Inflammatory macrophage treated with lipopolysaccharide for 4 hours (primary cell): Measurements from ENCODE around the gene RMC1.
"Not testable (repeated sequence)": the region's sequence is repeated elsewhere in the genome, so short reads cannot be mapped to it uniquely, and the experiment has no call there.

ENCODE experiments used
- DNase-seq: peaks from one replicate; pipeline ENCODE4 v3.0.0-alpha.2; 2020

RMC1 gene

DNA sequence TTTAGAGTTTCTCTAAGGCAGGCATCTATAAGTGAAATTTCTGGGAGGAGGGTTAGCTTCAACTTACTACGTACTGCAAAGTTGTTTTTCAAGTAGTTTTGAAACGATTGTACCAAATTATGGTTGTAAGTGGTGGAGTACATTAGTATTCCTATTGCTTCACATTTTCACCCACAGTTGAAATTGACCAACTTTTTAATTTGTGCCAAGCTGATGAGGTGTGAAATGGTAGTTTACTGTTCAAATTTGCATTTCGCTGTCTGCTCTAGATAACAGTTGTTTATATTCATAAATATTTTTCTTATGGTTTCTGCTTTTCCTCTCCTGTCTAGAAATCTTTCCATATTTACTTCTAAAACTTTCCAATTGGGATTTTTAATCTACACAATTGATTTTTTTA lies 64.4 kb downstream of the RMC1 start:
- DNase-seq = no peak

- DNase-seq = peak; percentile 45
Measured at GRCh38 chr18:23568281-23569138, 65.2 kb downstream of the RMC1 start.

DNA sequence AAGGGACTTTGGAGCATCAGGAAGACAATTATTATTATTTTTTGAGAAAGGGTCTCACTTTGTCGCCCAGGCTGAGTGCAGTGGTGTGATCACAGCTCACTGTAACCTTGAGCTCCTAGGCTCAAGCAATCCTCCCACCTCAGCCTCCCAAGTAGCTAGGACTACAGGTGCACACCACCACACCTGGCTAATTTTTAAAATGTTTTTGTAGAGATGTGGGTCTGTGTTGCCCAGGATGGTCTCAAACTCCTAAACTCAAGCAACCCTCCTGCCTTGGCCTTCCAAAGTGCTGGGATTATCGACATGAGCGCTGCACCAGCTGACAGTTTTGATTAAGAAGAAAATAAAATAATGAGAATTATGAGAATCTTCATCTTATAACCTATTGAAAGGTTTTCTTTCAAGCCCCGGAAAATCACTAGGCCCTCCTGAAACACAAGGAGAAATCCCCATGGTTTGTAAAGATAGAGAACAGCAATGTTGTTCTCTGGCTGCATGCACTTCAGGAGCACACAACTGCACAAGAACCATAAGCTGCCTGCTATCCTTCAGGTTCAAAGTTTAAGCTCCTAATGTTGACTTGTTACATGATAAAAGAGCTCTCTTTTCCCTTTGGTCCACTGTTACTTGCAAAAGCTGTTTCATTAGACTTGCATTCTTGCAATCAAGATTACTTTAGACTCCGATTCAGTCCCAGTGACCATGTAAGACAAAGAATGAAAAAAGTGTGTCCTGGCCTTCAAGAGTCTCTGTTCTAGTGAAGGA lies 66.2 kb downstream of the RMC1 start:
- no peak for DNase-seq

DNA sequence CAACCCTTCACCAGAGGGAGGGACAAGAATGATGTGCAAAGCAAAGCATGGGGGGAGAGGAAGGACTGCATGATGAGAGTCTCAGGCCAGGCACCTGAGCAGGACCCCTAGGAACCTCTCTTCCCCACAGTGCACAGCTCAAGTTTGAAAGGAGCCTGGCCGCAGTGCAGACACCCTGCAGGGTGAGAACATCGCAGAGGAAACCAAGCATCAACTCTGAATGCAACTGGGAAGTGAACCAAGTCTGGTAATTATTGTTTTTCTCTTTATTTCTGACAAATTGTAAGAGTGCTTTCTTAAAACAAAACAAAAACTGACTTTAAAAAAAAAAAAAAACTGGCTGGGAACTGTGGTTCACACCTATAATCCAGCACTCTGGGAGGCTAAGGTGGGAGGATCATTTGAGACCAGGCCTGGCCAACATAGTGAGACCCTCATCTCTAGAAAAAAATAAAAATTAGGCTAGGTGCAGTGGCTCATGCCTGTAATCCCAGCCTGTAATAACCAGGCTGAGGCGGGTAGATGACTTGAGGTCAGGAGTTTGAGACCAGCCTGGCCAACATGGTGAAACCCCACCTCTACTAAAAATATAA lies 67.7 kb downstream of the RMC1 start:
- no peak for DNase-seq

GRCh38 chr18:23572012-23572411 lies 68.7 kb downstream of the RMC1 start:
- DNase-seq = no peak

GRCh38 chr18:23572570-23572969 lies 69.3 kb downstream of the RMC1 start:
- DNase-seq = no peak

GRCh38 chr18:23573020-23573419 lies 69.7 kb downstream of the RMC1 start:
- no peak for DNase-seq

DNA sequence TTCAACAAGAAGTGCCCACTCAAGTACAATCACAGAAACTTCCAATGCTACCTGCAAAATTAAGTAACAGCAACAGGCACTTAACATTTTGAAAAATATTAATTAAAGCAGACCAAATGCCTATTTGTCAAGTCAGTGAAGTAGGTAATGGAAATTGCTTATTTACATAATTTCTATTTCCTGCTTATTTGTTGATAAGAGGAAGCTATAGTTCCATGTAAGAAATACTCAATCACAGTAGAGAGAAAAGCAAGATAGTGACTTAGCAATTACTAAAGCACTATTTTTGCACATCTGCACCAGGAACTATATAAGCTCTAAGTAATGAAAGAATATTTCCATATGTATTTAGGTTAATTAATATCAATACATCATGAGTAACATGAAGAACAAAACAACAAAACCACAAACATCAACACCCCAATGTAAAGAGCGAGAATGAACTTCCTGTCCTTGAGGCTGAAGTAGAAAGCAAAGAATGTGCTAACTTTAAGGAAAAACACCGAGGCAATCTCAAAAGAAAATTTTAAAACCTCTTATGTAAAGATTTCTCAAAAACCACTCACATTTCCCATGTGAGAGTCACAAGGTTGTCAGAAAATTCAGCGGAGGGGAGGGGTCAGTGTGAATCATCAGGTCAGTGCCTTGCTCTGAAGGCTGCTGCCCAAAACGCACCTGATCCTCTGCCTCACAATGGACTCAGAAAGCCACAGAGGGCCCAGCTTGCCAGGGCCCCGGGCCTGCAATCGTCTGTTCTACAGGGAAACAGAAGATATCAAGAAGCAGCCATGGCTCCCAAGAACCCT lies 70.5 kb downstream of the RMC1 start:
- DNase-seq = peak; percentile 86

DNA sequence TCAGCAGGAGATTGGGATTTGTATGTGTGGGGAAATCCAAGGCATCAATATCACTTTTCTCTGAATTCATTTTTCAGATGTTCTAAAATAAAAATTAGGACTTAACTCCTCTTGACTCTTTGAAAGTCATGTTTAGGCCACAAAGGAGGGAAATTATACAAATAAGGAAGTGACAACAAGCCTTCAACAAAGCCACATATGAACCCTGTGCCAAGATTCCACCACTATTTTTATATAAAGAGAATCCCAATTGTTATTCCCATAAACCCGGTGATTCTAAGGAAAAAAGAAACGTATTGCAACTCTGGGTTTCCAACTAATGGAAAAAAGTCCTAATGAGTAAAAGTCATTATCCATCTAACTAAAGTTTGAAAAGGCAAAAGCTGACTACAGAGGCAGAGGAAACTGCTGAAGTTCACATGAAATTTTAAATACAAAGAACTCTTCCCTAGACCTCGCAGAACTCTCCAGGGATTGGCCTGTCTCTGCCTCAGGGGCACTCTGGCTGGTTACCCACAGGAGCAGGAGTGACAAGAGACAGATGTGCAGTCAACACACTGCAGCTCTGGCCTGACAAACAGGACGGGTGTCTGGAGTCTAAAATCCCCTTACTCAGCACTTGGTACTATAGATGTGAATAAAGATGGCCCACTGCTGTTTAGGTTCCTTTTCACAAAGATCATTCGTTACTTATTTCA lies 71.4 kb downstream of the RMC1 start:
- DNase-seq = no peak

- no peak for DNase-seq
Measured at GRCh38 chr18:23575309-23575651, 72.0 kb downstream of the RMC1 start.

DNA sequence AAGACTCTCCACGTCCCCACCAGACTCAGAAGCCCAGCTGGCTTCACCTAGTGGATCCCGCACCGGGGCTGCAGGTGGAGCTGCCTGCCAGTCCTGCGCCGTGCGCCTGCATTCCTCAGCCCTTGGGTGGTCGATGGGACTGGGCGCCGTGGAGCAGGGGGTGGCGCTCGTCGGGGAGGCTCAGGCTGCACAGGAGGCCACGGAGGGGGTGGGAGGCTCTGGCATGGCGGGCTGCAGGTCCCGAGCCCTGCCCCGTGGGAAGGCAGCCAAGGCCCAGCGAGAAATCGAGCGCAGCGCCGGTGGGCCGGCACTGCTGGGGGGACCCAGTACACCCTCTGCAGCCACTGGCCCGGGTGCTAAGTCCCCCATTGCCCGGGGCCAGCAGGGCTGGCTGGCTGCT lies 74.2 kb downstream of the RMC1 start:
- not testable (repeated sequence) for DNase-seq

DNA sequence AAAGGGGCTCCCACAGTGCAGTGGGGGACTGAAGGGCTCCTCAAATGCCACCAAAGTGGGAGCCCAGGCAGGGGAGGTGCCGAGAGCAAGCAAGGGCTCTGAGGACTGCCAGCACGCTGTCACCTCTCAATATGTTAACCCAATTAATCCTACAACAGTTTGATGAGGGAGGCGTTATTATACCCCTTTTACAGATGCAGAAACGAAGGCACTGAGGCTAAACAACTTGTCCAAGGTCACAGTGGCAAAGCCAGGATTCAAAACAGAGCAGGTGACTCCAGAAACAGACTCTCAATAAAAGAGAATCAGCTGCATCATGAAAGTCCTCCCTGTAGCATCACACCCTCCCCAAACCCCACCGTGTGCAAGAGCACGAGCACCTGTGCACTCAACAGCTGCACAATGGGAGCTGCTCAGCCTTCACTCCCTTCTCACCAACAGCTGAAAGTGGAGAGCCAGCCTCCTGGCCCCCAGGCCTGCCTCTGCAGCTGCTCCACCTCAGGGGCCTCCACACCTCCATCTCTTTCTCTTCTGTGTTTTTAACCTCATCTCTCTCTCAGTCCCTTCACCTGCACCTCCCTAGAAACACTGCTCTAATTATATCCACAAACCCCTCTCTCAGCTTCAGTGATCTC lies 74.9 kb downstream of the RMC1 start:
- no peak for DNase-seq

DNA sequence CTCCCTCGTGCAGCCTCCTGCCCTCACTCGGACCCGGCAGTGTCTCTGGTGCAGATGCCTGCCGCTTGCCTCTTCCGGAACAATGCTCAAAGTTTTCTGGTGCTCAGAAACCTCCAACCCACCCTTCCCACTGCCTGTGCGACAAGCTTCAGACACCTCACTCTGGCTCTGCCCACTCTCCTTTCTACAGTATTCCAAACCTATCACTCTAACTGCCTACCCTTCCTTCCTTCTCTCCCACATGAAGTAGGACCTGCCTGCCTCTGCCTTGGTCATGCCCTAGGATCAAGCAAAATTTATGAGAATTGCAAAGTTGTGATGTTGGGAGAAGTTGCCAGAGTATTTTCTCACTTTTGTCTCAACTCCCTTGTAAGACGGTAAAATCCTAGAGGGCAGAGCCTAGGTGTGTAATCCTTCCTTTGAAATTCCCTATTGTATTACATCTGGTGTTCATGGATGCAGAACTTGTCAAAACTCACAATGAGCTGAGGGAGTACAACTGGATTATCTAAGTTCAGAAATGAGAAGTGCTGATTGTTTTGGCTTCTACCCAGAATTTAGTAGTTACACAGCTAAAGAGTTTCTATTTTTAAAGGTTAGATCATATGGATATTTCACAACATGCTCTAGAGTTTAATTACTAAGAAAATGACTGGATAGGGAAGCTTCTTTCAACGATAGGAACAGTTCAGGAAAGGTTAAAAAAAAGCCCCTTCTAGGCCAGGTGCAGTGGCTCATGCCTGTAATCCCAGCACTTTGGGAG lies 75.8 kb downstream of the RMC1 start:
- peak; percentile 92 for DNase-seq

- DNase-seq = no peak
Measured at GRCh38 chr18:23580677-23581367, 77.5 kb downstream of the RMC1 start.
